Stimulated activated CD4-positive, alpha-beta T cell treated with anti-CD3 and anti-CD28 coated beads, Interleukin-1b, Interleukin-23, amount 100 ng/mL, for 24 hours (primary cell): ENCODE measurements around the gene ANXA8.
"Not testable (repeated sequence)": the region's sequence is repeated elsewhere in the genome, so short reads cannot be mapped to it uniquely, and the experiment has no call there.

Experiments used
- DNase-seq, 4 experiments: peaks; one replicate each; pipeline ENCODE4 v3.0.0-alpha.2; 2020; ENCODE audit warnings: low read depth in 4 of 4, low spot score in 1 of 4

The ANXA8 gene

DNA sequence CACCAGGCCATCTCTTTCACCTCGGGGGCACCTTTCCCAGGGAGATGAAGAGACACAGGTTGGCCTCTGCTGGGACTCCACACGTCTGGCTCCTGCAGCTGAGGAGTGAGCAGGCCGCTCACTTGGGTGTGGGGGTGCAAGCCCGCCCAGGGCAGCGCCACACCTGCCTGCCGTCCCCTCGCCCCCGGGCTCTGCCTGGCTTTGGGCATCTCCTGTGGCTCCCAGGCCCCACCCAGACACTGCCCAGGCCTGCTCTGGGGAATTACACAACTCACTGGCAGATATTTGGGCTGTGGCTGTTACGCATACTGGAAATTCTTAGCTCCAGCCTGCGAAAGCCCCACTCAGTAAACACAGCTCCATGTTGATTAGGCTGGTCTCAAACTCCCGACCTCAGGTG, at the start of gene ANXA8:
Gene ANXA8, minus strand, starts transcription at position 193 of the 400 bp plus-strand sequence. Its CDS starts 182 bp downstream, at position 11.
- DNase-seq = not testable (repeated sequence)

- not testable (repeated sequence) for DNase-seq
Measured at GRCh38 chr10:47523475-47523874, 39.6 kb upstream of the ANXA8 start, which contains the start of gene AGAP9. Gene AGAP9 (minus strand): TSS chr10:47523638. CDS start chr10:47523526, 112 bp downstream.

DNA sequence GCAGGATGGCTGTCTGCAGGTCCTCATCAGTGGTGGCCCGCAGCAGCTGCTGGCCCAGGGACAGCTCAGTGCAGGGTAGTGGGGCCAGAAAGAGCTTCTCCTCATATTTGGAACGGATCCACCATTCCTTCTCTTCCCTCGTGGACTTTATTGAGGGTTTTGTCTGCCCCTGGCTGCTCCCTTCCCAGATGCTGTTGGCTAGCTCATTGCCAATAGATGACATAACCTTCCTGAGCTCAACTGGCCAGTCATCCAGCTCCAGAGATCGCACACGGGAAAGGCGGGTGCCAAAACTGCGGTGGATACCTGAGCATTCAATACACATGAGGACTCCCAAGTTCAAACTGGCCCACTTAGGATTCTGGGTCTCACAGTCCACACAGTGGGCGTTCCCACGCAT, 18.4 kb upstream of the ANXA8 start:
- DNase-seq = not testable (repeated sequence)

GRCh38 chr10:47494226-47494625, 10.3 kb upstream of the ANXA8 start:
- DNase-seq = not testable (repeated sequence)

DNA sequence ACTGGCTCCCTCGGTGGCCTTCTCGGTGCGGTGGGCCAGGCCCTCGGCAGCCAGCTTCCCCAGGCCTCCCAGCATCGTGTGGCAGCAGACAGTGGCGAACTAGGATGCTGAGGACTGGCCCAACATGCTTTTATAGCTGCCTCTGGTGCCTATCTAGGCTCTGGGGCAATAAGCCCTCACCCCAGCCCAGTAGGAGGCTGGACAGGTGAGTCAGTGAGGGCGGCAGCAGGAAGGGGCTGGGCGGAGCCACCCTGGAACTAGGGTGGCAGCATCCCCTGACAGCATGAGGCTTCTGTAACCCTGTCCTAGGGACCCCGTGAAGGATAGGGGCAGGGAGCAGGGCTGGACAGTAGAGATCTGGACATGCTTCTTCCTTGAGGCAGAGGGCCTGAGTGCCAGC, 7.7 kb upstream of the ANXA8 start, which contains the start of gene FAM25G:
Gene FAM25G, minus strand, starts transcription at position 101 of the 400 bp plus-strand sequence. Its CDS starts 26 bp downstream, at position 75.
- not testable (repeated sequence) for DNase-seq

DNA sequence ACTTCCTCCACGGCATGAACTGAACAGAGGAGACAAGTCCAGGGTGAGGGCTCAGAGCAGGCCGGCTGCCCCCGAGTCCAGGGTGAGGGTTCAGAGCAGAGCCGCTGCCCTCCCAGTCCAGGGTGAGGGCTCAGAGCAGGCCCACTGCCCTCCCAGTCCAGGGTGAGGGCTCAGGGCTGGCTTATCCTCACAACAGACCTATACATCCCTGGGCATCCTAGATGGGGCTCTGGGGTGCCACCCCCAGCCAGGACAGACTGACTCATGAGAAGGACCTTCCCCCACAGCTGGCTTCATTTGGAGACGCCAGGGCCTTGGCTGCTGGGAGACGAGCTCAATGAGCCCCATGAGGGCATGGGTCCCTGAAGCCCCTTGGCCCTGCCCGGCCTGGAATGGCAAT, 5.7 kb upstream of the ANXA8 start:
- DNase-seq = not testable (repeated sequence)

DNA sequence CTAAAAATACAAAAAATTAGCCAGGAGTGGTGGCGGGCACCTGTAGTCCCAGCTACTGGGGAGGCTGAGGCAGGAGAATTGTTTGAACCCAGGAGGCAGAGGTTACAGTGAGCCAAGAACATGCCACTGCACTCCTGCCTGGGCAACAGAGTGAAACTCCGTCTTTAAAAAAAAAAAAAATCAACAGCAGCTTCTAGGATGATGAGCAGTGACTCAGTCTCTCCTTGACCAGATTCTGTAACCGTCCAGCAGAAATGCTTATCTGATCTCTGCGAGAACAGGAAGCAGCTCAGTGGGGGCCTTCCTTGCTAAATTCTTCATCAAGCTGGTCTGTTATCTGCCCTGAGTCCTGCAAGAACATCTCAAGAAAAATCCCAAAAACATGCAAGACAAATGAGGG, 2.0 kb upstream of the ANXA8 start:
- DNase-seq = not testable (repeated sequence)

- not testable (repeated sequence) for DNase-seq
Measured at GRCh38 chr10:47484786-47485185, 871 bp upstream of the ANXA8 start.

DNA sequence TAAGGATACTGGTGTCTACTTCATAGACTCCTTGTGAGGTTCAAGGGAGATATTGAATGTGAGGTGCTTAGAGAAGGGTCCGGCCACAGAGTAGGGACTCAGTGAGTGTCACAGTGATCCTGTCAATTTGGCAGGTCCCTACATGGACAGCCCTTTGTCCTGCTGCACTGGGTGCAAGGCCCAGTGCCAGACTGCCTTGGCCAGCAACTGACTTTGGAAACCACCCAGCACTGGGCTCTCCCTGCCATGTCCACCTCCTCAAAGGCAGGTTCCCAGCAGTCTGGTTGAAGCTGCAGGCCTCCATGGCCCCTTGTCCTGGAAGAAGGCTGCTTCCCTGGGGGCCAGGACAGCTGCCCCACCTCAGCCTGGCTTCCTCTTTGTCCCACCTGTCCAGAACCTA, 1.5 kb downstream of the ANXA8 start:
- DNase-seq = not testable (repeated sequence)

DNA sequence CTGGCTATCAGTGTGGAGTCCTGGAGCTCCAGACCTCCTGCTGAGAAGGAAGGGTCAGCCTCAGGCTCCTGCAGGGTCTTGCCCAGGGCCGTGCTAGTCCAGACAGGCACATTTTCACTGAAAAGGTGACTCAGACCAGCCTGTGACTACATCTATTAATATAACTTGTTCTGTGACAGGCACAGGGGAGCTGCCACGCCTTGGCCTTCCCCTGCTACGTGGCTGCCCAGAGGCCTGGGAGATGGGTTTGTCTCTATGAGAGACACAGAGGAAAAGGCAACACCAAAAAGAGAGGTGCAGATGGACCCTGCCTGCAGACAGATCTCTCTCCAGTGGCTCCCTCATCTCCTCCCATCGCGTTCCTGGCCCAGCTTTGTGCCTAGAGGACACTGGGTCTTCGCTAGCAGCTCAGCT, 2.1 kb downstream of the ANXA8 start:
- not testable (repeated sequence) for DNase-seq

- DNase-seq = not testable (repeated sequence)
Measured at GRCh38 chr10:47481182-47481766, 2.6 kb downstream of the ANXA8 start.

DNA sequence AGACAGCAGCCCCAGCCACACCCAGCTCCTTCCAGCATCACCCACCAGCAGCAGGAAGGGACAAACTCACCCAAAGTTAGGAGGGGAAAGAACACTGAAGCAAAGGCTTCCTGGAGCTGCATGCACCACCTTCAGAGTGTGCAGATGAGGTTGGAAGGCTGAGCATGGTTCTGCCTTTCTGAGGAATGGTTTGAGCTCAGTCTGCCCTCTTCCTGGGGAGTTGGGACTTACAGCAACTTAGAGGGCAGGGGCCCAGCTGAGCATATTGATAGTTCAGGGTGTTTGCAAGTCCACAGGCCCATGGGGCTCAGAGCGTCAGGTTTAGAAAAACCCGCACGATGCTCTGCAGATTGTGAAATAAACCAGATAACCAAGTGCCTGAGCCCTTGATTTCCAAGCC, 3.8 kb downstream of the ANXA8 start:
- DNase-seq = not testable (repeated sequence)

- DNase-seq = not testable (repeated sequence)
Measured at GRCh38 chr10:47478114-47478513, 5.8 kb downstream of the ANXA8 start.

- not testable (repeated sequence) for DNase-seq
Measured at GRCh38 chr10:47477078-47477477, 6.8 kb downstream of the ANXA8 start.

DNA sequence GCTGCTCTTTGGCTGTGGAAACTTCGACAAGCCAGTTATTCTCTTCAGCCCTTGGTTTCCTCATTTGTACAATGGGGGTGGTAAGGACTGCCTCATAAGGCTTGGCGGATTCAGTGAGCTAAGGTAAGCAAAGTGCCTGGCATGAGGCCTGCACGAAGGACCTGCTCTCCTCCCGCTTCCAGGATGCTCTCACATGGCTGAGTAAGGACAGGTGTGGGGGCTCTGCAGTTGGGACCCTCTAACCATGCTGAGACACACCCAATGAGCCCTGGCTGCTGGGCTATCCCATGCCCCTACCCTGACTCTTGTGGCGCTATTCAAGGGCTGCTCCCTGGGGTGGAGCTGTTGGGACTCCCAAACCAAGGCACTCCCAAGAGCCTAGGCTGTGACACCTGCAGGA, 8.8 kb downstream of the ANXA8 start:
- not testable (repeated sequence) for DNase-seq

- not testable (repeated sequence) for DNase-seq
Measured at GRCh38 chr10:47473516-47473915, 10.4 kb downstream of the ANXA8 start.

DNA sequence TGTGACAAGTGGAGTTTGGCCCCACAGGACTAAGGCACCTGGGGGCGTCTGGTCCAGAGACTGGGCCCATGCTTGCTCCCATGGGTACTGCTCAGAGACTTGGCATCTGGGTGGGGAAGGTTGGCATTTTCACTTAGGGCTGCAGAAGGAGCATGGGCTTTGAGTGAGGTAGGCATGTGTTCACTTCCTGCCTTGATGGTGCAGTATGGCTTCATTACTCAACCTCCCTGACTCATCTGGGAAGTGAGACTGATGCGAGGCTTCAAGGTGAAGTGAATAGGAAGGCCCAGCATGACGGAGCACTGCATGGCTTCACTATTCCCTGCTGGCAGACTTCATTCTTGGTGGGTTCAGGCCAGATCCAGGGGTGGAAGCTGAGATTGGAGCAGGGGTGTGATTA, 11.3 kb downstream of the ANXA8 start:
- DNase-seq = not testable (repeated sequence)

DNA sequence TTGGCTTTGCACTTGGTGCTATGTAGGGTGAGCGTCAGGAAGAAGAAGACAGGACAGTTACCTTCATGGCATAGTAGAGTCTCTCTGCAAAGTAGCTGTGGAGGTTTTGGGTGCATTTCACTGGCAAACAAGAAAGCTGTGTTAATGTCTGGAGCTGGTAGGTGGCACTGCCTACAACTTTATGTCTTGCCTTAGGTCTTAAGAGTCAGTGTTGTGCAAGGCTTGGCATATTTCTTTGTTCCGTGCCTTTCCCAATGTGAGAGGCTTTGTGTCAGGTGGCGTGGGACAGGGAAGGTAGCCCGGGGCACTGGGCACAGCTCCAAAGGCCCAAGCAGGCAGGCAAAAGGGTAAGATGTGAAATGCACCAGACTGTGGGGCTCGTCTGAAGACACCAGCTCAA, 11.8 kb downstream of the ANXA8 start:
- not testable (repeated sequence) for DNase-seq

- DNase-seq = not testable (repeated sequence)
Measured at GRCh38 chr10:47468731-47469528, 15.0 kb downstream of the ANXA8 start.

DNA sequence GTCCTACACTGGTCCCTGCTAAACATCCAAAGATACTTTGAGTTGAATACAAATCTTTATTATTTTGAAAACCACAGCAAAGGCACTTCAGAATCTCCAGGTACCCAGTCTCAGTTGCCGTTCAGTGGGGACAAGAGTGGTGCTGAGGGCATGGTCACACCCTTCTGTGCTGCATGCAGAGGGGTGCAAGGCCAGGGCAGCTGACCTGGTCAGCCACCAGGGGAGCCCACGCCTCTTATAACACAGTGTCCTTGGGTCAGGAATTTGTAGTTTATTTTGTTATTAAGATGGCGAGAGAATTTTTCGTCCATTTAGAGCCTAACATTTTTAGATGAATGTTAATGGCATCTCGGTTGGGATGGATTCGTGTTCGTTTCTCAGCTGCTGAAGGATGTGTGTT, 16.0 kb downstream of the ANXA8 start:
- DNase-seq = not testable (repeated sequence)

- not testable (repeated sequence) for DNase-seq
Measured at GRCh38 chr10:47467458-47467857, 16.5 kb downstream of the ANXA8 start.
